AG09319 (cell line): ENCODE data around the gene SERPINA10.

Experiments
- DNase-seq: peaks from one replicate; pipeline ENCODE4 v3.0.0-alpha.2; 2010; ENCODE audit warnings: low read depth; ENCODE audit errors: extremely low read depth
- TF ChIP-seq, protein P1 (sequence below): IDR thresholded peaks from 2 replicates; pipeline ENCODE4 v1.5.1; 2011; ENCODE audit warnings: low read depth, mild to moderate bottlenecking, inconsistent platforms, low read length, moderate library complexity

The SERPINA10 gene

DNA sequence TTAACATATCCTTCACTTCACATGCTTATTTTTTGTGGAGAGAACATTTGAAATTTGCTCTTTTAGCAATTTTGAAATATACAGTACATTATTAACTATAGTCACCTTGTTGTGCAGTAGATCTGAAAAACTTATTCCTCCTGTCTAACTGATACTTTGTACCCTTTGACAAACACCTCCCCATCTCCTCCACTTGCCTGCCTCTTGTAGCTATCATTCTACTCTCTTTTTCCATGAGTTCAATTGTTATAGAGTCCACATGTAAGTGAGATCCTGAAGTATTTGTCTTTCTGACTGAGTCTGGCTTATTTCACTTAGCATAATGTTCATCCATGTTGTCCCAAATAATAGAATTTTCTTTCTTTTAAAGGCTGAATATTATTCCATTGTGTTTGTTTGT, 39.5 kb upstream of the SERPINA10 start:
- no peak for DNase-seq
- TF ChIP-seq, protein P1, sequence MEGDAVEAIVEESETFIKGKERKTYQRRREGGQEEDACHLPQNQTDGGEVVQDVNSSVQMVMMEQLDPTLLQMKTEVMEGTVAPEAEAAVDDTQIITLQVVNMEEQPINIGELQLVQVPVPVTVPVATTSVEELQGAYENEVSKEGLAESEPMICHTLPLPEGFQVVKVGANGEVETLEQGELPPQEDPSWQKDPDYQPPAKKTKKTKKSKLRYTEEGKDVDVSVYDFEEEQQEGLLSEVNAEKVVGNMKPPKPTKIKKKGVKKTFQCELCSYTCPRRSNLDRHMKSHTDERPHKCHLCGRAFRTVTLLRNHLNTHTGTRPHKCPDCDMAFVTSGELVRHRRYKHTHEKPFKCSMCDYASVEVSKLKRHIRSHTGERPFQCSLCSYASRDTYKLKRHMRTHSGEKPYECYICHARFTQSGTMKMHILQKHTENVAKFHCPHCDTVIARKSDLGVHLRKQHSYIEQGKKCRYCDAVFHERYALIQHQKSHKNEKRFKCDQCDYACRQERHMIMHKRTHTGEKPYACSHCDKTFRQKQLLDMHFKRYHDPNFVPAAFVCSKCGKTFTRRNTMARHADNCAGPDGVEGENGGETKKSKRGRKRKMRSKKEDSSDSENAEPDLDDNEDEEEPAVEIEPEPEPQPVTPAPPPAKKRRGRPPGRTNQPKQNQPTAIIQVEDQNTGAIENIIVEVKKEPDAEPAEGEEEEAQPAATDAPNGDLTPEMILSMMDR: no peak

DNA sequence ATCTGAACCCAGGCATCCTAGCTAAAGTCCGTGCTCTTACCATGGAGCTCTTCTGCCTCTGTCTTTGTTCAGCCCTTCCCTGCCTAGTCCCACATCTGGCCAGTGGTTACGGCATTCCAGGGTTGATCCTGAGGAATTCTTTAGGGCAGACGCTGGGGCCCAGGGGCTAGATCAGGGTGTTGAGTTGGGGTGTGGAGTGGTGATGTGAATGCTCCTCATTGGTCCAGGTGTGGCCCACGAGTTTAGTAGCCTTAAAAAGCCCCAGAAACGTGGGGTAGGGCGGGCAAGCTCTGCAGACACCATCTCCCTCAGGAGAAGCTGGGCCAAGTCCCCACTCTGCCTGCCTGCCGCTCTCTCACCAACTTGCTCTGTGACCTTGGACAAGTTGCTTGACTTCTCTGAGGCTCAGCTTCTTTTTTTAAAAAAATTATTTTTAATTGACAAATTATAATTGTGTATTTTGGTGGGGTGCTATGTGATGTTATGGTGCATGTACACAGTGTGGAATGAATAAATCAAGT, 39.1 kb upstream of the SERPINA10 start:
- TF ChIP-seq, protein P1: no peak
- no peak for DNase-seq

DNA sequence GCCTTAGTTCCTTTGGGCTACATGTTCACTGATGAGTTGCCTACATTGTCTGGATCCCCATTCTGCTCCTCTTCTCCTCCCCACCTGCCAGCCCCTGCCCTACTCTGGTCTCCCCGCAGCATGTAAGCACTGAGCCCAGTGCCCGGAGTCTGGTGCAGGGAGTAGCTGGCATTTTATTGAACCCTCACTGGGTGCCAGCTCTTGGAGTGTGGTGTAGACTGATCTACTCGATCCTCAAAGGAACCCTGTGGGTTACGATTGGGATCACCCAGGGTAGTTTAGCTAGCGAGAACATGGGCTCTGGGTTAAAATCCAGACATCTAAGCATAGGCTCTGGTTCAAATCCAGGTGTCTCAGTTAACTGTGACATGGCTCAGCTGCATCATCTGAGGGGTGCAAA, 38.4 kb upstream of the SERPINA10 start:
- no peak for DNase-seq
- TF ChIP-seq, protein P1: no peak

DNA sequence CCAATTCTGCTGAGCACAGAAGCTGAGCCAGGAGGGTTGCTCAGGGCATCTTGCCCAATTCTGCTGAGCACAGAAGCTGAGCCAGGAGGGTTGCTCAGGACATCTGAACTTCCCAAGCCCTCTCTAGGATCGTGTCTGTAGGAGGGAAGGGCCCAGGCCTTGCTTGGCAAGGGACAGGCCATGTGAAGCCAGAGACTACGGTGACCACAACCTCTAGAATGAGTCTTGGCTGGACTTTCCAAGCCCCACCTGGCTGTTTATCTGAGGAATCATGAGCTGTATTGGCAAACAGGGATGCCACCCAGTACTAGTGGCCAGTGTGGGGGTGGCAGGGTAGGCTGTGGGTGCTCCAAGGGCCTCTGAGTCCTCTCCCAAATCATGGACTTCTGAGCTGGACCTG, 37.8 kb upstream of the SERPINA10 start:
- DNase-seq: no peak
- TF ChIP-seq, protein P1: no peak

DNA sequence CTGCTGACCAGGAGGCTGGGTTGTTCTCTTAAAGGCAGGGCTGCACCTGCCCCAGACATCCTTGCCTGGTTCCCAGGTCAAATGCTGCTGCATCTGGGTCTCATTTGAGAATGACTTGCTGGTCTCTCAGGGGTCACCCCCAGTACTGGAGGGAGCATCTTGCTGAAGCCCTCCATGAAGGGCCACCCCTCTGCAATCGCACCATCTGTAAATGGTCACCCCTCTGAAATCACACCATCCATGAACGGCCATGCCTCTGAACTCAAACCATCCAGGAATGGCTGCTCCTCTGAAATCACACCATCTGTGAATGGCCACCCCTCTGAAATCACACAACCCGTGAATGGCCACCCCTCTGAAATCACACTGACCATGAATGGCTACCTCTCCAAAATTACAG, 37.4 kb upstream of the SERPINA10 start:
- no peak for DNase-seq
- TF ChIP-seq, protein P1: no peak

DNA sequence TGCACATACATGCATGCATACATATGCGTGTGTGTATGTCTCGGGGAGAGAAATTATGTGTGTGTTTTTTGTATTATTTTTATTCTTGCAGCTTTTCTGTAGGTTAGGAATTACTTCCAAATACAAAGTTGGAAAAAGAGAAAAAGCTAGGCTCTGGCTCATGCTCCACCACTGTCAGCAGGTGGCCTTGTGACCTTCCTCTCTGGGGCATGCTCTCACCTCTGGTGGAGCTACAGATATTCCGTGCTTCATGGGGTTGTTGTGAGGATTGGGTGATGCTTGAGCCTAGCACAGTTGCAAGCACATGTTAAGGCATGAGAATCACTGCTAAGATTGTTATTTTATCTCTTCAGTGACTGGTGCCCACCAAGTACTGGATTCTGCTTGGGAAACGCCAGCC, 36.8 kb upstream of the SERPINA10 start:
- DNase-seq: no peak
- TF ChIP-seq, protein P1: no peak

DNA sequence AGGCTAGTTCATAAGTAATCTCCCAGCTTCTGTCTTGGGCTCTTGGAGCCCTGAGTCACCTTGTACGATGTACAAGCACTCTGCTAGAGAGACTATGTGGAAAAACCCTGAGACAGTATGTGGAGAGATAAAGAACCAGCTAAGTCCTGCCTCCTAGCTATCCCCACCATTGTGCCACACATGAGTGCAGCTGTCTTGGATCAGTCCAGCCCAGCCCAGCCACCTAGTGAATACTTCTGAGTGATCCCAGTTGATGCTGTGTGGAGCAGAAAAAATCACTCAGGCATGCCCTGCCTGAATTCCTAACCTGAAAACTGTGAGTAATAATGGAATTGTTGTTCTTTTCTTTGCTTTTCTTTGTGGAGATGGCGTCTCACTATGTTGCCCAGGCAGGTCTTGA, 35.1 kb upstream of the SERPINA10 start:
- TF ChIP-seq, protein P1: no peak
- DNase-seq: no peak
